Activated CD4-positive, alpha-beta T cell treated with anti-CD3 and anti-CD28 coated beads, Interleukin-2, amount 50 U/mL, for 16 hours (primary cell): Measurements from ENCODE around the gene MARCHF11.
A peak's percentile ranks its signal among the peaks of the same experiment; 100 is the strongest.

Experiments
- DNase-seq: peaks from one replicate; pipeline ENCODE4 v3.0.0-alpha.2; 2020

Gene MARCHF11, protein sequence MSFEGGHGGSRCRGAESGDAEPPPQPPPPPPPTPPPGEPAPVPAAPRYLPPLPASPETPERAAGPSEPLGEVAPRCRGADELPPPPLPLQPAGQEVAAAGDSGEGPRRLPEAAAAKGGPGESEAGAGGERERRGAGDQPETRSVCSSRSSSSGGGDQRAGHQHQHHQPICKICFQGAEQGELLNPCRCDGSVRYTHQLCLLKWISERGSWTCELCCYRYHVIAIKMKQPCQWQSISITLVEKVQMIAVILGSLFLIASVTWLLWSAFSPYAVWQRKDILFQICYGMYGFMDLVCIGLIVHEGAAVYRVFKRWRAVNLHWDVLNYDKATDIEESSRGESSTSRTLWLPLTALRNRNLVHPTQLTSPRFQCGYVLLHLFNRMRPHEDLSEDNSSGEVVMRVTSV

DNA sequence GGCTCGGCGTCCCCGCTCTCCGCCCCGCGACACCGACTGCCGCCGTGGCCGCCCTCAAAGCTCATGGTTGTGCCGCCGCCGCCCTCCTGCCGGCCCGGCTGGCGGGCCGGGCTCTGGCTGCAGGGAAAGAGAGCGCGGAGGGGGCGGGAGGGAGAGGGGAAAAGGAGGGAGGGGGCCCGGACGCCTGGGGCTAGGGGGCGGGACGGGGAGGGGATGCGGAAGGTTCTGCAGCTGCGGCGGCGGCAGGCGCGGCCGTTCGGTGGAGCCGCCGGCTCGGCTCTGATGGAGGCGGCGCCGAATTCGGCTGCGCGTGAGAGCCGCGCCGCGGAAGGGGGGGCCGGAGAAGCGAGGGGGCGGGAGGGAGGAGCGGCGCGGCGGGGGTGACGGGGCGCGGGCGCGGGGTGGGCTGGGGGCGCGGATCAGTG, at the start of gene MARCHF11:
TSS of gene MARCHF11 (minus strand) at position 281 of the 425 bp plus-strand sequence. CDS start at position 65, 216 bp downstream.
- DNase-seq: no peak

DNA sequence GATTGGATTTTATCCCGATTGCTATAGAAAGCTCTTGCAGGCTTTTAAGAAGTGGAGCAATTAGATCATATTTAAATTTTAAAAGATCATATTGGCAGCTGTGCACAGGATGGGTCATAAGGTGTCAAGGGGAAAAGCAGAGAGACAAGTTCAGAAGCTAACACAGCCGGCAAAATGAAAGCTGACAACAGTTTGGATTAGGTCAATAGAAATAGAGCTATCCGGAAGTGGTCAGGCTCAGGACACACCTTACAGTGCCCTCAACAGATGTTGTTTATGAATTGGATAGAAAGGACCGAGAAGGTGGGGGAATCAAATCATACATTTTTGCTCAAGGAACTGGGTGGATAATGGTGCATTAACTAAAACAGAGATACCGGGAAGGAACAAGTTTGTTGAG, 46.3 kb upstream of the MARCHF11 start:
- no peak for DNase-seq

DNA sequence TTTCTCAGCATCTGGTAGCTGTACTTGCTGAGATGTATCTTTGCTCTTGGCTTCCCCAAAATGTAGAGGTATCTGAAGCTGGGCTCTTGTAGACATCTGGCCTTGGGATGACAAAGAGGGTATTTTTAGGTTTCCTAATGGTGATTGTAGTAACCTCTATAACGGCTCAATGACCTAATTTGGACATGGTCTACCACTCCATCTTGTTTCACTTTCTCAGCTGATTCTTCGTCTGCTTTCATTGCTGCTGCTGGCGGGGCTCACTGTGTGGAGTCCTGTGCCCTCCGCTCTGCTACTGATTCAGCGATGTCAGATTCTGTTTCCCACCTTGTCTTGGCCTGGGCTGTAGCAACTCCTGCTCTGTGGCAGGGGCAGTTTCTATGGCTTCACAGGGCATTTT, 12.7 kb upstream of the MARCHF11 start:
- no peak for DNase-seq

DNA sequence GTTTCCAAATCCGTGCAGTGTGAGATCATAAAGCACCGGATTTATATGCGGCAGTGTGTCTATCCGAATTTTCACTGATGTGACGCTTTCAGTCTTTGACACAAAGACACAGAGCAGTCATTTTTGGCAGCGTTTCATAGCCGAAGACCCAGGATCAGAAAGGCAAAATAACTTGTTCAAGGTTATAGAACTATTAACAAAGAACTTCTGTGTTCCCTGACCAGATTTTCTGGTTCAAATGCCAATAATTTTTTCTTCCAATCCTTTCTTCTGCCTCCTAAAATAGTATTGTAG, 1.1 kb upstream of the MARCHF11 start:
- DNase-seq: no peak

GRCh38 chr5:16179936-16180788, 571 bp upstream of the MARCHF11 start:
- DNase-seq: no peak

- peak; percentile 18 for DNase-seq
Observed at GRCh38 chr5:16178745-16179372, 732 bp downstream of the MARCHF11 start.

DNA sequence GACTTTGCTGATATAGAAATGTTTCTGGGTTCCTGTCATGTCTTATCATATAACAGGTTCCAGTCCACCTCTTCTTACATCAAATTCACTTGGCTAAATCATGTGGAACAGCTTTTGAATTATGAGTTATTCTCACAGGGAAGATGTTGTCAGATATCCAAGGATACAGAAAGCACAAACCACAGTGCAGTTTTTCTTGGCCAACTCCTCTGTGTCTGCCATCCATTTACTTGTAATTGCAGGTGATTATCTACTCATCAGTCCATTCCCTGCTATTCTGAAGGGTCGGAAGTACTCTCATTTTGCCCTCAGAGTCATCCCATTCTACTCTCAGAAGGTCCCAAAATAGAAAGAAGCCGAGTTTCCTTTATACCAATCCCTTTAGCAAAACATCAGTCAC, 10.0 kb downstream of the MARCHF11 start:
- no peak for DNase-seq

- peak; percentile 55 for DNase-seq
Observed at GRCh38 chr5:16160706-16161105, 18.9 kb downstream of the MARCHF11 start.

- DNase-seq: no peak
Observed at GRCh38 chr5:16159636-16160035, 20.0 kb downstream of the MARCHF11 start.

- DNase-seq: no peak
Observed at GRCh38 chr5:16156152-16156551, 23.4 kb downstream of the MARCHF11 start.

DNA sequence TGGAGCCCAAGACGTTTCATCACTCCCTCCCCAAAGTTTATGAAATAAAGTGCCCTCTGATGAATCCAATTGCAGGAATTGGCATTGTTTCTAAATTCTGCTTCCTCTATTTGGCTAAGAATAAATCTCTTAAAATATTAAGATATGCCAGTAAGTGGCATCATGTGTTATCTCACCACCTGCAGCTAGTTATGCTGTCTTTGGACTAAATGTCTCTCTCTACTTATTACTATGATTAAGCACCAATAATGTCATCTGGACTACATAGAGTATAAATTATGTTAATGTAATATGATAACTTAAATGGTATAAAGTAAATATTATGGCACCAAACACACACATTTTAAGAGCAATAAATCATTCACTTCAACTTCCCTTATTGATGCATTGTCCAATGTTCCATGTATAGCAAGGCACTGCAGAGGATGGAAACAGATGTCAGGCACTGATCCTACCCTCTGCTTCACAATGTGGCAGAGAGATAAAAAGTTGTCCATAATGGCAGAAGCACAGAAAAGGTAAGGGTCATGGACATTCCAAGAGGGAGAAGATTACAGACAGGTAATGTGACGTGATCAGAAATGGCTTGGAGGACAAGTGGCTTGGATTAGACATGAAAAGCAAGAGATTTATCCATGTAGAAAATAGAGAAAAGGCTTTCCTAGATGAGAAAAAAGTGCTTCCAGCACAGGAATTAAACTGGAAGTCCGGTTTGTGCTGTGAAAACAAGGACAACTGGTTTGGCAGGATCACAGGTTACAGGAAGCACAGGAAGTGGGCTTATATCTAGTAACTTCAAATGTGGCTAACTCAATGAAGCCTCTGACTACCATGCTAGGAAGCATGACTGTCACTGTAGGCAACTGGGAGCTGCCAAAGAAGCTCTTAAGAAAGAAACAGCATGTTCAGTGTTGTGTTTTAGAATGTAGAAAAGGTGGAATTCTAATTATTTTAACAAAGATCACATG, 26.7 kb downstream of the MARCHF11 start:
- no peak for DNase-seq

GRCh38 chr5:16149621-16150020, 30.0 kb downstream of the MARCHF11 start:
- no peak for DNase-seq

- DNase-seq: no peak
Observed at GRCh38 chr5:16147179-16147900, 32.3 kb downstream of the MARCHF11 start.

DNA sequence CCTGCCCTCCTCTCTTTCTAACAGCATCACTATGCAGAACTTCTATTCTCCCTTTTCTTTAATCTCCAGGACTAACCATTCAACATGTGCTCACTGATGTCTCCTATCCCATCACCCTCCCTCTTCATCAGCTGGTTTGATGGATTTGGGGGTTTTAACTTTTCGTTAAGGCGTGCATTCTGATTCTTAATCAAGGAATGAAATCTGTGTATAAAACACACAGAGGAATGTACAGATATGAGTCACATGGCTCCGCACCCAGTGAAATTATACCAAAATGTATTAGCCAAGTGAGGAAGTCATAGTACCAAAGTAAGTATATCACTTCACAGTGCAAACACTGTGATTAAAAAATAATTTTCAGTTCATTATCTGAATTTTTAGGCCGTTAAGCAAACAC, 35.2 kb downstream of the MARCHF11 start:
- DNase-seq: no peak

DNA sequence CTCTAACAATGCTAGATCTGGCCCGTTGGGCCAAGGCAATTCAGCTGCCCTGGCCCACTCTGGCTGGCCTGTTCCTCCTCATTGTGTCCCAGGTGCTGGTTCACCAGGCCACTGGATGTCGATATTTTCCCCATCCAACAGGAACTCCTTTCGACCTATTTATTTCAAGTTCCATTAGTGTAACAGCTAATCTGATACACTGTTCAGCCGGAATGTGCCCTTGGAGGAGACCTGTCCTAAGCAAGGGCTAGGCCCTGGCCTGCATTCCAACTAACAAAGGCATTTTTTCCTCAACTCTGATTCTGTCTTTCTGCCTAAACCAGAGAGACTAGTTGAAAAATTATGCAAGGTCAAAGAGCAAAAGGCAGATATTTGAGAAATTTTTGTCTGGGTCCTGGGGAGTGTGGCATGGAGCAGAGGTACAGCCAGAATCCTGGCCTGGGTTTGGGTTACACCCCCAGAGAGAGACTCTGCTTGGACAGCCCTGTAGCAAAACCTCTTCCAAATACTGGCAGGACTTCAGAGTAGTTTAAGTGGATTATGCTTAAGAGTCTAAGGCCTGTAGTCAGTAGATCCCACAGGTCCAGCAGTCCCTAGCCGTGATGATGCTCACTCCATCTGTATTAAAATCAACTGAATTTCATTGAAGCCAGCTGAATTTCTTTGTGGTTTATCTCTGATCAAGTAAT, 36.1 kb downstream of the MARCHF11 start:
- DNase-seq: no peak

GRCh38 chr5:16140944-16141343, 38.6 kb downstream of the MARCHF11 start:
- no peak for DNase-seq

- DNase-seq: no peak
Observed at GRCh38 chr5:16140417-16140816, 39.2 kb downstream of the MARCHF11 start.

- no peak for DNase-seq
Observed at GRCh38 chr5:16137177-16137576, 42.4 kb downstream of the MARCHF11 start.

GRCh38 chr5:16135506-16135905, 44.1 kb downstream of the MARCHF11 start:
- DNase-seq: no peak

DNA sequence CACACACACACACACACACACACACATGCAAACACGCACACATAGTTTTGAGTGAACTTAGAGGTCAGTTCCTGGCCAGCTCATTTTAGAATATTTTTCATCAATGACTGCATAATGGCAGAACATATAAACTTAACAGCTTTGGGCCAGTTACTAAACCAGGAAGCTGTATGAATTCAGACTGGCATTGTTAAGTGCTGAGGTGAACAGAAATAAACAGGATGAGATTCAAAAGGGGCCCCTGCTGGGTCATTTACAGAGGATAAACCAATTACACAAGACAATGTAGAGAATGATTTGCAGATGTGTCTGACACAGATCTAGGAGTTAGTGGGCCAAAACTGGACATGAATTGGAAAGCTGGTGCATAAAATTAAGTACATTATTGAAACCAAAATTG, 44.6 kb downstream of the MARCHF11 start:
- DNase-seq: no peak

DNA sequence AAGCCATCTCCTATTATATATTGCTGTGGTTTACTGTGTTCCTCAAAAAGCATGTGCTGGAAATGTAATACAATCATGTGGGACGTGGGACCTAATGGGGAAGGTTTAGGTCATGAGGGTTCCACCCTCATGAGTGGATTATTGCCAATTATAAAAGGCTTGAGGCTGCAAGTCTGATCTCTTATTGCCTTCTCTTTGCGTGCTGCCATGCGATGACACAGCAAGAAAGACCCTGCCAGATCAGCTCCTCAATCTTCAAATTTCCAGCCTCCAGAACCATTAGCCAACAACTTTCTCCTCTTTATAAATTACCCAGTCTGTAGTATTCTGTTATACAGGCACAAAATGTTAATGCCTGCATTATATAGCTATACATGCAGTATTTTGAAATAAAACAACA, 45.4 kb downstream of the MARCHF11 start:
- DNase-seq: no peak
